ENCODE measurements around the gene GAK. TPM values are rescaled to one million over a fixed set of nuclear protein-coding genes. Genes with fewer than 3 reads are reported as not detected.

The GAK gene
- total RNA-seq, 6 experiments from 2014 or later, result 65.8 to 72.9 (median 69.1) TPM

DNA sequence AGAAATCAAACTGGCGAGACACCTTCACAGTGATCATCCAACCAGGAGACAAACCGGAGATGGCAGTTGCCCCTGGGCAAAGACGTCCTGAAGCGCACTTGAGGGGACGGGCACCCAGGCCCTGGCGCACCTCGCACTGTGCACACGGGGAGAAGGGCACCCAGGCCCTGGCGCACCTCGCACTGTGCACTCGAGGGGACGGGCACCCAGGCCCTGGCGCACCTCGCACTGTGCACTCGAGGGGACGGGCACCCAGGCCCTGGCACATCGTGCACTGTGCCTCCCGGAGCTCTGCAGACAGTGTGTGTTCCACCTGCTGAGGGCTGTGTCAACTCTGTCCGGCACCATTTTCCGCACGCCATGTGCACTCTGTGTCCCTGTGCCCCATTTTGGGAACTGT, 71.6 kb downstream of the GAK start:
- no peaks in the 10 kb centered on the region for H3K4me1 Mint-ChIP-seq (ENCODE audit: low read depth)
- DNase-seq, result no peak
- TF ChIP-seq, protein P1, sequence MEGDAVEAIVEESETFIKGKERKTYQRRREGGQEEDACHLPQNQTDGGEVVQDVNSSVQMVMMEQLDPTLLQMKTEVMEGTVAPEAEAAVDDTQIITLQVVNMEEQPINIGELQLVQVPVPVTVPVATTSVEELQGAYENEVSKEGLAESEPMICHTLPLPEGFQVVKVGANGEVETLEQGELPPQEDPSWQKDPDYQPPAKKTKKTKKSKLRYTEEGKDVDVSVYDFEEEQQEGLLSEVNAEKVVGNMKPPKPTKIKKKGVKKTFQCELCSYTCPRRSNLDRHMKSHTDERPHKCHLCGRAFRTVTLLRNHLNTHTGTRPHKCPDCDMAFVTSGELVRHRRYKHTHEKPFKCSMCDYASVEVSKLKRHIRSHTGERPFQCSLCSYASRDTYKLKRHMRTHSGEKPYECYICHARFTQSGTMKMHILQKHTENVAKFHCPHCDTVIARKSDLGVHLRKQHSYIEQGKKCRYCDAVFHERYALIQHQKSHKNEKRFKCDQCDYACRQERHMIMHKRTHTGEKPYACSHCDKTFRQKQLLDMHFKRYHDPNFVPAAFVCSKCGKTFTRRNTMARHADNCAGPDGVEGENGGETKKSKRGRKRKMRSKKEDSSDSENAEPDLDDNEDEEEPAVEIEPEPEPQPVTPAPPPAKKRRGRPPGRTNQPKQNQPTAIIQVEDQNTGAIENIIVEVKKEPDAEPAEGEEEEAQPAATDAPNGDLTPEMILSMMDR (IDR thresholded peaks at IDR 0.05), result no peak
- H3K36me3 Mint-ChIP-seq (ENCODE audit: low read depth), result peaks cover 48% of the 10 kb centered on the region
- H3K4me3 Mint-ChIP-seq, result no peak overlapping the region
- no peak overlapping the region for H3K27ac Mint-ChIP-seq
- H3K27me3 Mint-ChIP-seq (ENCODE audit: insufficient read depth), result no peaks in the 10 kb centered on the region
- H3K9me3 Mint-ChIP-seq, result no peaks in the 10 kb centered on the region

DNA sequence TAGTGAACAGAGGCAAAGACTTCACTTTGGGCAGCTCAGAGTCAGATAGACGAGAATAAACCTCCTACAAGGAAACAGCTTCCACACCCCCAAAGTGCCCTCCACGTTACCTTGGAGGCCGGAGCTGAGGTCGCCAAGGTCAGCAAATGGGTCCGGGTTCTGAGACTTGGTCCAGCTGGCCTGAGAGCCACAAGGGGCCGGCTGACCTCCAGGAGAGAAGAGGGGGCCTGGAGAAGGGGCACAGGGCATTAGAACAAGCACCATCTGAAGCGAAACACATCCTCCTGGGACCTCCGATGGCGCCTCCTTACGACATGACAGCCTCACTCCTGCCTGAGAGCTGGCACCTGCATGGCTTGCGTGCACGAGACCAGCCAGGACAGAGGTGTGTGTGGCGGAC, 72.6 kb downstream of the GAK start:
- H3K27ac Mint-ChIP-seq, result no peak overlapping the region
- no peaks in the 10 kb centered on the region for H3K27me3 Mint-ChIP-seq (ENCODE audit: insufficient read depth)
- no peaks in the 10 kb centered on the region for H3K9me3 Mint-ChIP-seq
- peaks cover 57% of the 10 kb centered on the region for H3K36me3 Mint-ChIP-seq (ENCODE audit: low read depth)
- no peak overlapping the region for H3K4me3 Mint-ChIP-seq
- H3K4me1 Mint-ChIP-seq (ENCODE audit: low read depth), result no peaks in the 10 kb centered on the region
- DNase-seq, result no peak
- TF ChIP-seq, protein P1 (IDR thresholded peaks at IDR 0.05), result no peak

DNA sequence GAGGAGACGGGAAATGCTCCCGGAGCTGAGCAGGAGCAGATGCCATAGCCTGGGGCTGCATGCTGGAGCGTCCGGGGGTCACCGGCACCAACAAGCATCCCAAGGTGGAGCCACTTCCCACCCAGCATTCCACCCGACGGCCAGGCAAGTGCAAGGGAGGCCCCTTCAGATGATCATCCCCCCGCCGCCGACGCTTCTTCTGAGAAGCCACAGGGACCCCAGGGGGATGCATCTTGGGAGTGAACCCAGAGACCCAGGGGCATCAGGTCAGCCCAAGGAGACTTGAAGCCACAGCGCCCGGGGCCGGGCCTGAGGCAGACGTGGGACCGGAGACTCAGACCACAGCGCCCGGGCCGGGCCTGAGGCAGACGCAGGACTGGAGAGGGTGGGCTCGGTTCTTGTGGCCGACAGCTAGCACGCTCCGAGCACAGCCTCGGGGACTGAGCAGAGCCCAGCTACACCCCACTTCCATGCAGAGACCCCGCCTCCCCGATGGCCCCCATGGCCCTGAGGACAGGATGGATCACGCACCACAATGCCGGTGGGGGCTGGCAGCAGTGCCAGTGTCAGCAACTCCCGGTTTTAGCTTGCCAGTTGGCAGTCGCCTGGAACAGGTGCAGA, 73.2 kb downstream of the GAK start:
- Mint-ChIP-seq H3K36me3 (ENCODE audit: low read depth) (peaks cover 63% of the 10 kb centered on the region), H3K27me3 (ENCODE audit: insufficient read depth) (no peaks in the 10 kb centered on the region), H3K9me3 (no peaks in the 10 kb centered on the region), H3K4me3 (no peak overlapping the region), H3K27ac (no peak overlapping the region), H3K4me1 (ENCODE audit: low read depth) (no peaks in the 10 kb centered on the region)
- DNase-seq, result no peak
- TF ChIP-seq, protein P1 (IDR thresholded peaks at IDR 0.05), result no peak

DNA sequence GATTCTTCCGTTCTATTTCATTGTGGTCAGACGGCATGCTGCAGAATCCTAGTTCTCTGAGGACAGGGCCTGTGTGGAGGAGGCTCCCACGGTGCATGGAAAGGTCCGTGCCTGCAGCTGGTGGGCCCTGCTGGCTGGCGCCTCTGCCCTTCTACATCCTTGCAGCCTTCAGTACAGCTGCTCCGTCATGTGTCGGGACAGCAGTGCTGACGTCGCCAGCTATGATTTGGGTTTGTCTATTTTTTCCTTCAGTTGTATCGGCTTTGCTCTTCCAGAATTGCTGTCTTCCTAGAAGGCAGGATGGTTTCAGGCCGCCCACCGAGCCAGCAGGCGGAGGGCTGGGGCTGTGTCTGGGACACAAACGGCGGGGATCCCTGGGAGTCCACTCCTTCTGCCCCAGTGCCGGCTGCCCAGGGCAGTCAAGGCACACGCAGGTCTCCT, 74.1 kb downstream of the GAK start:
- H3K9me3 Mint-ChIP-seq, result no peaks in the 10 kb centered on the region
- DNase-seq, result no peak
- no peak overlapping the region for H3K4me3 Mint-ChIP-seq
- TF ChIP-seq, protein P1 (IDR thresholded peaks at IDR 0.05), result no peak
- peaks cover 58% of the 10 kb centered on the region for H3K36me3 Mint-ChIP-seq (ENCODE audit: low read depth)
- H3K27me3 Mint-ChIP-seq (ENCODE audit: insufficient read depth), result no peaks in the 10 kb centered on the region
- H3K4me1 Mint-ChIP-seq (ENCODE audit: low read depth), result no peaks in the 10 kb centered on the region
- H3K27ac Mint-ChIP-seq, result no peak overlapping the region

DNA sequence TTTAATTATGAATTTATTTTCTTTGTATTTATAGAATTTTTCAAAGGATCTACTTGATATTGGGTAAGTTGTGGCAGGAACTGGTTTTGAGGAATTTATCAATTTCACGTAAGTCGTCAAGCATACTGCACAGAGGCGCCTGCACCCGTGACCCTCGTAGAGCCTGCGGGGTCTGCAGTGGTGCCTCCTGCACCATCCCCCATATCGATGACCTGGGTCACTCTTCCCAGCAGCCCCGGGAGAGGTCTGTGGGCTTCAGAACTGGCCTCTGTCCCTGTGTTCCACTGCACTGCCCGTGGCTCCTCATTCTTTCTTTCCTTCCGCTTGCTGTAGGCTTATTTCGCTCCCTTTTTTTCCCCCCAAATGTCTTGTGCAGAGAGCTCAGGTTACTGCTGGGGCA, 74.7 kb downstream of the GAK start:
- TF ChIP-seq, protein P1 (IDR thresholded peaks at IDR 0.05), result no peak
- H3K27me3 Mint-ChIP-seq (ENCODE audit: insufficient read depth), result no peaks in the 10 kb centered on the region; the same call in 1 of the 2 replicates
- no peak overlapping the region for H3K4me3 Mint-ChIP-seq
- H3K36me3 Mint-ChIP-seq (ENCODE audit: low read depth), result peaks cover 52% of the 10 kb centered on the region
- H3K4me1 Mint-ChIP-seq (ENCODE audit: low read depth), result no peaks in the 10 kb centered on the region
- DNase-seq, result no peak
- H3K9me3 Mint-ChIP-seq, result no peaks in the 10 kb centered on the region
- H3K27ac Mint-ChIP-seq, result no peak overlapping the region
